ENCODE data around the gene WNK1.

WNK1 gene

DNA sequence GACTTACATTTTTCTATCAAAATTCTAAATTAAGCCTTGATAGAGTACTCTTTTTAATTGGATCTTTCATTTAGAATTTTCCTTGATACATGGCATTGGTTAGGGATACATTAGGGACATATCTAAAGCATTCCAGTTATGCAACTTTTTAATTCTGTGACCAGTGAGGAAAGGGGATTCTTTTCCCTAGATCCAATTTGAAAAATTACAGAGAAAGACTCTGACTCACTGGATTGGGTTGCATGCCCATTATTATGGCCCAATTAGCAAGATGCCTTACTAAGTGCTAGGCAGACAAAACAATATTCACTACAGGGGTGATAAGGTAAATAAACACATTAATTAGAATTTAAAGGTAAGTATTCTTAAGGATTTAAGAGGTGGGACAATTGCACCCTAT lies 202.4 kb downstream of the WNK1 start:
- no peak for DNase-seq (ENCODE audit: low read depth)

GRCh38 chr12:955939-956338 lies 203.6 kb downstream of the WNK1 start:
- DNase-seq (ENCODE audit: low read depth), result no peak

DNA sequence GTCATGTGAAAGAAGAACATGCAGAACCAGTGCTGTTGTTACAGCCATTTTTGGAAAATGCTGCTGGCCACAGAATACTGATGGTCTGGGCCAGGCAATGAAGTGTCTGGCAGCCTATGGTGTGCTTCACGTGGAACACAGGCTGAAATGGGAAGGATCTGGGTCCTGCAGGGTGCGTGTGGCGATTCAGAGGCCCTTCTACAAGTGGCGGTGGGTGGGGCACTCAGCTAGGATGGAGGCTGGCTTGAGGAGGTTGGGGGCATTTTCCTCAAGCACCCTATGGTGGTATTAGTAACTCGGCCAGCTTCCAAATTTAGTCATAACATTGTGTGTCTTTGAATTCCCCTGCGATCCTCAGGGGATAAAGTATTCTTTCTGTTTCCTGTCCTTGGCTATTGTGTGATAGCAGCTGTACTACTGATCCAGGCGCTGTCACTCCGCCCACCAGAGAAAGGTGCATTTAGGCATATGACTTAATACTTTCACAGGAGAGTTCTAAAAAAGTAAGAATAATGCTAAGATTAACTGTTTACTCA lies 206.3 kb downstream of the WNK1 start:
- DNase-seq (ENCODE audit: low read depth), result no peak

All from fibroblast of gingiva (primary cell).